ENCODE measurements around the gene GPR61.

Gene GPR61

GRCh38 chr1:109573785-109574184 is 34.1 kb downstream of the GPR61 start:
- DNase-seq, result no peak

GRCh38 chr1:109578947-109579443 is 39.3 kb downstream of the GPR61 start:
- no peak for DNase-seq

DNA sequence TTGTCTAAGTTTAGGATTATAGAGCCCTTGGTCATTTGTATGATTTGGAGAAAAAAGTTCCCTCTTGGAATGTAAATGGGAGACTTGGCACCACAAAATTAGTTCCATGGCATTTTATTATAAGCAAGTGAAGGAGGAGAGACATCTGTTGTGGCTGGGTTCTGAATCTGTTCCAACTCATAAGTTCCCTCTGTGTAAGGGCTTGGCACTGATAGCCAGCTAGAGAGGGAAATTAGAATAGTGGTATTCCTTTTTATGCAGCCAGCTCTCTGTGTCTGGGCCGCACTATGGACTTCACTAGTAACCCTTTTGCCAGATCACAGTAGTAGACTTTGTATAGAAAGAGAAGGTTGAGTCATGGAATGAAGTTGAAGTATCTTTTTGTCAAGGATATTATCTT is 39.8 kb downstream of the GPR61 start:
- DNase-seq, result no peak

DNA sequence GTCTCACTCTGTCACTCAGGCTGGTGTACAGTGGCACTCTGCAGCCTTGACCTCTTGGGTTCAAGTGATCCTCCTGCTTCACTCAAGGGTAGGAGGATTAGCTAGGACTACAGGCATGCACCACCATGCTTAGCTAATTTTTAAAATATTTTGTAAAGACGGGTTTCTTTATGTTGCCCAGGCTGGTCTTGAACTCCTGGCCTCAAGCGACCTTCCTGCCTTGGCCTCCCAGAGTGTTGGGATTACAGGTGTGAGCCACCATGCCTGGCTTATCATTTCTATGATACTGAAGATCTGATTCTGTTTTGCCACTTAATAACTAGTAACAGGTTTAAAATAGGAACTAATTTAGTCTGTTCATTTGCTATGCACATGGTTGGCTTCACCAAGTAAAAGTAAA is 42.3 kb downstream of the GPR61 start:
- DNase-seq, result no peak

GRCh38 chr1:109584766-109585165 is 45.1 kb downstream of the GPR61 start:
- DNase-seq, result no peak

DNA sequence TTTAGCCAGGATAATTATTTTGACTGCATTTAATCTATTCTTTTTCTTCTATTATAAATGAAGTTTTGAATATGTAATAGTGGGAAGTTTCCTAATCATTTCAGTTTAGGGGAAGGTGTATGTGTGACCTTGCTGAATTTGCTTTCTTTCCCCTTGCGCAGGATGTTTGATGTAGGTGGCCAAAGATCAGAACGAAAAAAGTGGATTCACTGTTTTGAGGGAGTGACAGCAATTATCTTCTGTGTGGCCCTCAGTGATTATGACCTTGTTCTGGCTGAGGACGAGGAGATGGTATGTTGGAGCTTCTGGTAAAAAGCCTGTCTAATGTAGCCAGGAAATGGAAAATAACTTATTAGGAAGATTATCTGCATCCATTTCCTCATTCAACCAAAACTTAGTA is 46.4 kb downstream of the GPR61 start:
- DNase-seq, result no peak

GRCh38 chr1:109589177-109589576 is 49.5 kb downstream of the GPR61 start:
- DNase-seq, result no peak

- no peak for DNase-seq
These were observed 50.0 kb downstream of the GPR61 start for GRCh38 chr1:109589679-109590078.

- DNase-seq, result no peak
These were observed 53.2 kb downstream of the GPR61 start for GRCh38 chr1:109592916-109593315.

DNA sequence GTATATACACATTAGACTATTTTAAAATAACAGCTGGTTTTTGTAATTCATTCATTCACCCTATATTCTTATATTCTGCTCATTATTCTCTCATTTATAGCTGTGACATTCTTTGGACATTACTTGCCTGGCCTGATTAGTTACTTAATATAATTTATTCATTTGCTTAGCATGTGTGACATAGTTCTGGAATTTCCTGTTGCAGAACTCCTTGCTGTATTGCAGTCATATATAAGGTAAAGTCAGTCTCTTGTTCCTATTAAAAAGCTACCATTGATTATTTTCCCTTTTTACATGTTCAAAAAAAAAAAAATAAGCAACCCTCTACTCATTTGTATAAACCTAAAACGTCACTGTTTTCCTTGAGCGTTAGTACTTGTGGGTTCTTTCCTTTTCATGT is 55.9 kb downstream of the GPR61 start:
- no peak for DNase-seq
